OCI-LY7 (cell line): ENCODE data around the gene HOXB1. TPM values are rescaled to one million over a fixed set of nuclear protein-coding genes. Genes with fewer than 3 reads are reported as not detected.

Source experiments
- BruUV-seq: library from RNA; stranded (reverse); fragments of 400-500 nt; replicated peaks from 2 replicates; lab custom pipeline; 2021; lab: Mats Ljungman, UMichigan
- CTCF ChIA-PET: fragments of 300-600 bp; sonication (Branson Sonifier 250); formaldehyde crosslinking; loops from one replicate; lab custom pipeline; 2022; ENCODE audit warnings: antibody characterized with exemption; ENCODE audit not compliant: unreplicated experiment; lab: Charles Lee
- POLR2A ChIA-PET: fragments of 300-600 bp; sonication (Branson Sonifier 250); formaldehyde crosslinking; loops from one replicate; lab custom pipeline; 2022; ENCODE audit warnings: antibody characterized with exemption; lab: Charles Lee
- DNase-seq: peaks from one replicate; pipeline ENCODE4 v3.0.0-alpha.2; 2015; ENCODE audit warnings: low spot score
- H2AFZ ChIP-seq: fragments of 200-600 bp; sonication (generic), shearing (Covaris generic); 2 replicates; pipeline ENCODE4 v1.6.1; 2014; ENCODE audit warnings: mild to moderate bottlenecking, antibody characterized with exemption, low read length, moderate library complexity
- H3K27ac ChIP-seq: fragments of 200-600 bp; sonication (generic); 2 replicates; pipeline ENCODE4 v1.5.1; 2014; ENCODE audit warnings: mixed run types, low read depth, mild to moderate bottlenecking, moderate library complexity, low read length, inconsistent platforms; ENCODE audit not compliant: poor library complexity, severe bottlenecking
- H3K36me3 ChIP-seq: fragments of 200-600 bp; sonication (generic); 2 replicates; pipeline ENCODE4 v1.6.1; 2014; ENCODE audit warnings: mild to moderate bottlenecking, antibody characterized with exemption, low read length, moderate library complexity, mixed read lengths; ENCODE audit not compliant: insufficient read depth
- H3K4me1 ChIP-seq: fragments of 200-600 bp; sonication (generic); 2 replicates; pipeline ENCODE4 v1.5.1; 2014; ENCODE audit warnings: mild to moderate bottlenecking, low read length; ENCODE audit not compliant: insufficient read depth, poor library complexity, severe bottlenecking
- H3K4me2 ChIP-seq: fragments of 200-600 bp; sonication (generic); 2 replicates; pipeline ENCODE4 v1.6.1; 2014; ENCODE audit warnings: mild to moderate bottlenecking, low read length
- H3K4me3 ChIP-seq: fragments of 200-600 bp; sonication (generic); 2 replicates; pipeline ENCODE4 v1.5.1; 2014; ENCODE audit warnings: mild to moderate bottlenecking, low read depth, low read length; ENCODE audit not compliant: poor library complexity, severe bottlenecking
- H3K79me2 ChIP-seq: fragments of 200-600 bp; sonication (generic); 2 replicates; pipeline ENCODE4 v1.6.1; 2016; ENCODE audit warnings: low read depth, mild to moderate bottlenecking, low read length, moderate library complexity, mixed read lengths; ENCODE audit not compliant: insufficient read depth
- H3K9me2 ChIP-seq: fragments of 200-600 bp; sonication (generic); 2 replicates; pipeline ENCODE4 v1.6.1; 2016; ENCODE audit warnings: mild to moderate bottlenecking, low read length, mixed read lengths; ENCODE audit not compliant: insufficient read depth
- H3K9me3 ChIP-seq: fragments of 200-600 bp; sonication (generic); 2 replicates; pipeline ENCODE4 v1.6.1; 2014; ENCODE audit warnings: mild to moderate bottlenecking, mixed run types, low read length, mixed read lengths
- H4K20me1 ChIP-seq: fragments of 200-600 bp; sonication (generic); 2 replicates; pipeline ENCODE4 v1.6.1; 2014; ENCODE audit warnings: mild to moderate bottlenecking, antibody characterized with exemption, low read length, moderate library complexity, mixed read lengths; ENCODE audit not compliant: insufficient read depth
- CTCF ChIP-seq: fragments of 200-600 bp; sonication (generic); conservative IDR thresholded peaks from 2 replicates; pipeline ENCODE4 v1.5.1; 2014; ENCODE audit warnings: mild to moderate bottlenecking, antibody characterized with exemption, low read length, moderate library complexity, mixed read lengths
- EZH2phosphoT487 ChIP-seq: fragments of 200-600 bp; sonication (generic); IDR thresholded peaks from 2 replicates; pipeline ENCODE4 v1.6.1; 2018; ENCODE audit warnings: low read depth, borderline replicate concordance, mild to moderate bottlenecking, mixed run types, antibody characterized with exemption, low read length, moderate library complexity, mixed read lengths
- intact Hi-C: fragments of 100-400 bp; cut with micrococcal nuclease; formaldehyde crosslinking; loops from one replicate; pipeline ENCODE4 v1.10.0; 2022; ENCODE audit not compliant: unreplicated experiment
- total RNA-seq, 2 experiments: library from RNA; depleted of rRNA in 1 of 2; stranded (reverse); fragments of >200 nt in 1 of 2; shearing (Covaris generic) in 1 of 2; gene quantifications; 2 replicates each; pipeline ENCODE4 v1.2.3, GENCODE V29; 2014 to 2022

The HOXB1 gene
- total RNA-seq, 2 experiments from 2014 or later: not detected

- CTCF ChIA-PET: no interaction called here
- POLR2A ChIA-PET: no interaction called here
- Histone ChIP-seq H3K36me3 (peaks cover 12% of the 10 kb centered on the region; the same call in 1 of the 2 replicates), H3K27ac (no peak overlapping the region), H3K4me1 (no peaks in the 10 kb centered on the region), H2AFZ (no peak overlapping the region), H3K9me3 (no peaks in the 10 kb centered on the region), H3K4me3 (no peak overlapping the region), H3K9me2 (no peaks in the 10 kb centered on the region), H3K4me2 (no peak overlapping the region), H3K79me2 (no peaks in the 10 kb centered on the region), H4K20me1 (no peaks in the 10 kb centered on the region)
- no peak for DNase-seq
- no TSS peak for BruUV-seq
- intact Hi-C loops: no loop called here
- TF ChIP-seq CTCF (no peak), EZH2phosphoT487 (no peak)
These were observed 15.5 kb upstream of the HOXB1 start for GRCh38 chr17:48546137-48546923.

GRCh38 chr17:48545539-48545938 lies 14.7 kb upstream of the HOXB1 start:
- H3K9me3 ChIP-seq: no peaks in the 10 kb centered on the region
- H3K4me1 ChIP-seq: no peaks in the 10 kb centered on the region
- intact Hi-C loops: no loop called here
- TF ChIP-seq CTCF (no peak), EZH2phosphoT487 (no peak)
- ChIA-PET POLR2A (no interaction called here), CTCF (no interaction called here)
- BruUV-seq: no TSS peak
- H2AFZ ChIP-seq: no peak overlapping the region
- H3K36me3 ChIP-seq: peaks cover 9% of the 10 kb centered on the region; the same call in 1 of the 2 replicates
- no peaks in the 10 kb centered on the region for H4K20me1 ChIP-seq
- H3K4me2 ChIP-seq: no peak overlapping the region
- H3K79me2 ChIP-seq: no peaks in the 10 kb centered on the region
- H3K4me3 ChIP-seq: no peak overlapping the region
- no peak overlapping the region for H3K27ac ChIP-seq
- no peak for DNase-seq
- H3K9me2 ChIP-seq: no peaks in the 10 kb centered on the region

GRCh38 chr17:48545022-48545375 lies 14.2 kb upstream of the HOXB1 start, which contains the start of gene HOXB2:
Gene HOXB2, minus strand, starts transcription at chr17:48545109. Its CDS starts 198 bp downstream, at chr17:48544911.
- H3K4me2 ChIP-seq: no peak within 1 kb of the TSS
- H2AFZ ChIP-seq: no peak within 1 kb of the TSS
- intact Hi-C loops: no loop called here
- H4K20me1 ChIP-seq: no peaks in the 10 kb centered on the region
- no peaks in the 10 kb centered on the region for H3K9me3 ChIP-seq
- no peak for DNase-seq
- ChIA-PET POLR2A (no interaction called here), CTCF (no interaction called here)
- BruUV-seq: no TSS peak
- no peaks in the 10 kb centered on the region for H3K4me1 ChIP-seq
- no peaks in the 10 kb centered on the region for H3K9me2 ChIP-seq
- no peaks in the 10 kb centered on the region for H3K79me2 ChIP-seq
- H3K4me3 ChIP-seq: no peak within 1 kb of the TSS
- H3K27ac ChIP-seq: no peak within 1 kb of the TSS
- peaks cover 4% of the 10 kb centered on the region; the same call in 1 of the 2 replicates for H3K36me3 ChIP-seq
- TF ChIP-seq CTCF: no peak
- no peak for TF ChIP-seq EZH2phosphoT487
